NCI-H1092 treated with DMSO at 0.1 percent for 48 hours (cell line): Measurements from ENCODE around the gene IL5.

Source experiments
- DNase-seq: peaks from one replicate; lab custom pipeline; 2025; lab: John Stamatoyannopoulos, UW

The IL5 gene

GRCh38 chr5:132498152-132498551 lies 45.2 kb downstream of the IL5 start:
- DNase-seq = no peak

GRCh38 chr5:132497488-132497997 lies 45.8 kb downstream of the IL5 start:
- no peak for DNase-seq

- DNase-seq = no peak
Observed at GRCh38 chr5:132496631-132497487, 46.5 kb downstream of the IL5 start.

- DNase-seq = peak; percentile 9
Observed at GRCh38 chr5:132496191-132496630, 47.1 kb downstream of the IL5 start.

- peak; percentile 6 for DNase-seq
Observed at GRCh38 chr5:132495667-132496190, 47.6 kb downstream of the IL5 start.

GRCh38 chr5:132493821-132494220 lies 49.5 kb downstream of the IL5 start:
- DNase-seq = no peak

- no peak for DNase-seq
Observed at GRCh38 chr5:132493241-132493640, 50.1 kb downstream of the IL5 start.

- DNase-seq = no peak
Observed at GRCh38 chr5:132492386-132493125, 50.8 kb downstream of the IL5 start.
